DND-41 (cell line): Measurements from ENCODE around the gene BLM.

Experiments used
- ATAC-seq: fragments of 200-7000 bp; cut with Tn5 transposase; 3 replicates; pipeline ENCODE4 v1.9.1; 2021; ENCODE audit warnings: low read depth; ENCODE audit not compliant: insufficient read depth
- DNase-seq: peaks from one replicate; pipeline ENCODE4 v3.0.0-alpha.2; 2020
- H2AFZ ChIP-seq: 2 replicates; pipeline ENCODE4 v1.6.0; 2012; ENCODE audit warnings: low read depth, low read length
- H3K27ac ChIP-seq: 2 replicates; pipeline ENCODE4 v1.5.1; 2012; ENCODE audit warnings: low read length, inconsistent platforms
- H3K27me3 ChIP-seq: fragments of 200-600 bp; sonication (generic); 2 replicates; pipeline ENCODE4 v1.6.0; 2012; ENCODE audit warnings: low read length, mild to moderate bottlenecking, inconsistent platforms; ENCODE audit not compliant: insufficient read depth, poor library complexity
- H3K36me3 ChIP-seq: 2 replicates; pipeline ENCODE4 v1.5.1; 2012; ENCODE audit warnings: low read length, inconsistent platforms; ENCODE audit not compliant: insufficient read depth
- H3K4me1 ChIP-seq: 2 replicates; pipeline ENCODE4 v1.5.1; 2012; ENCODE audit warnings: mild to moderate bottlenecking, low read length; ENCODE audit not compliant: insufficient read depth
- H3K4me2 ChIP-seq: 2 replicates; pipeline ENCODE4 v1.6.0; 2012; ENCODE audit warnings: mild to moderate bottlenecking, moderate library complexity, low read length, inconsistent platforms; ENCODE audit not compliant: insufficient read depth
- H3K4me3 ChIP-seq, 2 experiments: fragments of 200-600 bp in 1 of 2; shearing (Covaris generic) in 1 of 2; 2 replicates each; pipeline ENCODE4 v1.5.1; 2012 to 2016; ENCODE audit warnings: inconsistent platforms in 2 of 2, low read length in 2 of 2, mild to moderate bottlenecking in 2 of 2, low read depth in 1 of 2, moderate library complexity in 1 of 2
- H3K79me2 ChIP-seq: 2 replicates; pipeline ENCODE4 v1.6.0; 2012; ENCODE audit warnings: low read length, inconsistent platforms; ENCODE audit not compliant: insufficient read depth
- H3K9ac ChIP-seq: 2 replicates; pipeline ENCODE4 v1.6.0; 2012; ENCODE audit warnings: low read depth, mild to moderate bottlenecking, inconsistent platforms, low read length, moderate library complexity
- H3K9me3 ChIP-seq: 2 replicates; pipeline ENCODE4 v1.5.1; 2012; ENCODE audit warnings: low read length, moderate library complexity, mild to moderate bottlenecking, inconsistent platforms; ENCODE audit not compliant: insufficient read depth, severe bottlenecking
- H4K20me1 ChIP-seq: 2 replicates; pipeline ENCODE4 v1.6.0; 2012; ENCODE audit warnings: low read length; ENCODE audit not compliant: insufficient read depth
- EZH2 ChIP-seq: IDR thresholded peaks from 3 replicates; pipeline ENCODE4 v1.6.1; 2012; ENCODE audit warnings: borderline replicate concordance, low read depth, mild to moderate bottlenecking, moderate library complexity, low read length, inconsistent platforms; ENCODE audit not compliant: severe bottlenecking
- TF ChIP-seq, protein P1 (sequence below): IDR thresholded peaks from 2 replicates; pipeline ENCODE4 v1.5.1; 2012; ENCODE audit warnings: borderline replicate concordance, low read length, moderate library complexity, mild to moderate bottlenecking; ENCODE audit not compliant: poor library complexity, severe bottlenecking; ENCODE audit errors: extremely low read depth

Gene BLM

DNA sequence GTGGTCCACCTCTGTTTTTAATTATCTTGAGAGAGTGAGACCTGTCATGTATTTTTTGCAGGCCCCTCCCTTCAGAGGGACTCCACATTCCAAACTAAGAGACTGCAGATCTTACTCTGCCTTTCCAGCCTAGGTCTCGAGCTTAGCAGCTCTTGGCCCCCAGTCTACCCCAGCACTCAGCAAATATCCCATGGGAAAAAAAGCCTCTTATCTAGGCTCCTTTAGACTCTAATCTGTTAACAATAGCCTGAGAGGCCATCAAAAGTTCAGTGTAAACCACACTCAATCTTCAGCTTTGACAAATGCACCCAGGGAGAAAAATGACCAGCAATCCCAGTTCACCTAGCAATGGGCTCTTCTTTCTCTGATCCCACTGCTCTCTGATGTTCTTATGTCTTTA, 8.6 kb upstream of the BLM start:
- TF ChIP-seq EZH2: no peak
- TF ChIP-seq, protein P1, sequence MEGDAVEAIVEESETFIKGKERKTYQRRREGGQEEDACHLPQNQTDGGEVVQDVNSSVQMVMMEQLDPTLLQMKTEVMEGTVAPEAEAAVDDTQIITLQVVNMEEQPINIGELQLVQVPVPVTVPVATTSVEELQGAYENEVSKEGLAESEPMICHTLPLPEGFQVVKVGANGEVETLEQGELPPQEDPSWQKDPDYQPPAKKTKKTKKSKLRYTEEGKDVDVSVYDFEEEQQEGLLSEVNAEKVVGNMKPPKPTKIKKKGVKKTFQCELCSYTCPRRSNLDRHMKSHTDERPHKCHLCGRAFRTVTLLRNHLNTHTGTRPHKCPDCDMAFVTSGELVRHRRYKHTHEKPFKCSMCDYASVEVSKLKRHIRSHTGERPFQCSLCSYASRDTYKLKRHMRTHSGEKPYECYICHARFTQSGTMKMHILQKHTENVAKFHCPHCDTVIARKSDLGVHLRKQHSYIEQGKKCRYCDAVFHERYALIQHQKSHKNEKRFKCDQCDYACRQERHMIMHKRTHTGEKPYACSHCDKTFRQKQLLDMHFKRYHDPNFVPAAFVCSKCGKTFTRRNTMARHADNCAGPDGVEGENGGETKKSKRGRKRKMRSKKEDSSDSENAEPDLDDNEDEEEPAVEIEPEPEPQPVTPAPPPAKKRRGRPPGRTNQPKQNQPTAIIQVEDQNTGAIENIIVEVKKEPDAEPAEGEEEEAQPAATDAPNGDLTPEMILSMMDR: no peak
- Histone ChIP-seq H3K4me2 (no peak overlapping the region), H4K20me1 (no peaks in the 10 kb centered on the region), H3K27ac (no peak overlapping the region), H3K27me3 (no peaks in the 10 kb centered on the region), H3K4me3 (no peak overlapping the region), H3K9me3 (no peaks in the 10 kb centered on the region), H3K36me3 (0 out of 2 replicates have a peak, but pooled peaks cover 6% of the 10 kb centered on the region), H2AFZ (no peak overlapping the region), H3K9ac (no peak overlapping the region), H3K79me2 (no peaks in the 10 kb centered on the region), H3K4me1 (no peaks in the 10 kb centered on the region)
- DNase-seq: no peak
- no peak for ATAC-seq

DNA sequence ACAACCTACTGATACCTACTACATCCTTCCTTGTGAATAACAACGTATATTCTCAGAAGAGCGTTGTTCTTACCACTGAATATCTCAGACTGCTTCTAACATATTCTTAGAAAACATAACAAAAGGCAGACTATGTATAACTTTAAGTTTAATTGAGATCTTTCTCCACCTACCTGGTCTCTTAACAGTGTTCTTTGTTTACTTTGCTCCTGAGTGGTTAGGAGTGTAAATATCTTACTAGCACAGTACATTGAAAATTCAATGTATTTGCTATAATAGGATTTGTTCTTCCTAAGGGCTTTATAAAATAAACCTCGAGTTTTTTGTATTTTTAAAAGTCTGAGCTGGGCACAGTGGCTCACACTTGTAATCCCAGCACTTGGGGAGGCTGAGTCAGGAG, 7.9 kb upstream of the BLM start:
- no peak overlapping the region for H3K27ac ChIP-seq
- no peak overlapping the region for H3K9ac ChIP-seq
- ATAC-seq: no peak
- H3K36me3 ChIP-seq: 0 out of 2 replicates have a peak, but pooled peaks cover 6% of the 10 kb centered on the region
- no peak overlapping the region for H3K4me3 ChIP-seq
- H3K9me3 ChIP-seq: no peaks in the 10 kb centered on the region
- no peaks in the 10 kb centered on the region for H3K79me2 ChIP-seq
- no peak for TF ChIP-seq EZH2
- TF ChIP-seq, protein P1: no peak
- H3K4me2 ChIP-seq: no peak overlapping the region
- no peaks in the 10 kb centered on the region for H3K4me1 ChIP-seq
- H2AFZ ChIP-seq: no peak overlapping the region
- no peaks in the 10 kb centered on the region for H4K20me1 ChIP-seq
- H3K27me3 ChIP-seq: no peaks in the 10 kb centered on the region
- no peak for DNase-seq

DNA sequence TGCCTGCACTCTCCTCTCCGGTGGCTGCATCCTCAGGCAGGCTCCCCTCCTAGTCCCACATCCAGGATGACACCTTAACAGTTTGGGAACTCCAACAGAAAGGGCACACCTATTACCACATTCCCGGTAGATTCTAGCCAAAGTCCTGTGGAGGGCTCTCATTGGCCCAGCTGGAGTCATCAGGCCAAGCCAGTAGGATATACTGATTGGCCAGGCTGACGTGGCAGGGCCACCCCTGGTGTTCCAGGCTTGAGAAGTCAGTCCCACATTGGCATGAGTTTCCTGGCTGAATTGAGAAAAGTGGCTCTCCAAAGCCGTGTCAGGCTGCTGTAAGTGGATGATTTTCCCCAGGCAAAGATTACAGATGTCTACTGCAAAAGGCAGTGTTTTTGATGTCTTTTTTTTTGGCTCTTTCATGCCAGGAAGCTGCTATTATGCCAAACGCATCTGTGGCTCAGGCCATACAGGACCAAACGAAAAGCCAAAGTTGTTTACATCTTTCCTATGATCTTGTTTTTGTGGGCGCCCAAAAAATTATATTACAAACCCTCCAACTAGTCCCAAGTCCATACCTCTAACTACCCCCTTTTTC, 6.6 kb upstream of the BLM start:
- Histone ChIP-seq H2AFZ (no peak overlapping the region), H3K4me3 (no peak overlapping the region), H3K27ac (no peak overlapping the region), H3K27me3 (no peaks in the 10 kb centered on the region), H3K9me3 (no peaks in the 10 kb centered on the region), H3K79me2 (no peaks in the 10 kb centered on the region), H3K4me2 (no peak overlapping the region), H3K36me3 (0 out of 2 replicates have a peak, but pooled peaks cover 6% of the 10 kb centered on the region), H3K4me1 (peaks cover under 1% of the 10 kb centered on the region; the same call in 1 of the 2 replicates), H4K20me1 (no peaks in the 10 kb centered on the region), H3K9ac (no peak overlapping the region)
- TF ChIP-seq, protein P1: no peak
- no peak for TF ChIP-seq EZH2
- DNase-seq (no peak), ATAC-seq (no peak; the same call in 2 of the 3 replicates)

DNA sequence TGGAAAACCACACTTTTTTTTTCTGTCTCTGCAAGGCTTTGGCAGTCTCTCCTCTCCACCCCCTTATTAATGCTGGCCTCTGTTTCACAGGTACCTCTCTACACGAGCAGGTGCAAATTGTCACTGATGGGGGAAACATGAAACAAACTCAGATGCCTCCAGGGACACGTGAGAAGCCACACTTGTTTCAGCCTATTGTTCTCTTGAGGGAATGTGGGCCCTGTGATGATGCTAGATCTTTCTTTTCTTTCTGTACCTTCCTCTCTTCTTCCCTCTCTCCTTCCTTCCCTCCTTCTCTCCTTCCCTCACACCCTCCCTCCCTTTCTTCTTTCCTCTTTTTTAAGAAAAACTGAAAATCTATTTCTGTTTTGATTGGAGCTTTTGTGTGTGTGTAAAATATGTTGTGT, 5.7 kb upstream of the BLM start:
- no peak for DNase-seq
- Histone ChIP-seq H3K4me3 (no peak overlapping the region), H3K4me1 (peaks cover 10% of the 10 kb centered on the region), H3K36me3 (0 out of 2 replicates have a peak, but pooled peaks cover 6% of the 10 kb centered on the region), H3K27me3 (no peaks in the 10 kb centered on the region), H3K9me3 (no peaks in the 10 kb centered on the region), H3K4me2 (no peak overlapping the region), H2AFZ (no peak overlapping the region), H3K9ac (no peak overlapping the region), H4K20me1 (no peaks in the 10 kb centered on the region), H3K79me2 (peaks cover 8% of the 10 kb centered on the region), H3K27ac (no peak overlapping the region)
- ATAC-seq: no peak
- TF ChIP-seq, protein P1: no peak
- no peak for TF ChIP-seq EZH2
